GM19035 (cell line): ENCODE data around the gene TNIK.

Experiments
- ATAC-seq: cut with Tn5 transposase; IDR thresholded peaks from one replicate; pipeline ENCODE4 v1.9.1; 2021; ENCODE audit not compliant: unreplicated experiment

TNIK gene

DNA sequence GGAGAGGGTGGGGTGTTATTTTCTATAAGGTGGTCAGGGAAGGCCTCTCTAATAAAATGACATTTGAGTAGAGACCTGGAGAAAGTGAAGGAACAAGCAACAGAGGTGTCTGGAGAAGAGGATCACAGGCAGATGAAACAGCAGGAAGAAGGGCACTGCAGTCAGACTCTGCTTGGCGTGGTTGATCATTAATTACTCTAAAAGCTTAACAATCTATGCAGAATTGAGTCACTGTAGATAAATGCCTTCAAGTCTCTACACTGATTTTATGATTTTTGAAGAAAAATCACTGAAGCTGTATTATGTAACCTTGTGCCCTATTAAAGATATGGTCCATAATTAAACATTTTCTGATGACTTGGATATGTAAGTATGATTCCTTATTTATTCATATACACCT lies 114.2 kb downstream of the TNIK start:
- ATAC-seq, result no peak

DNA sequence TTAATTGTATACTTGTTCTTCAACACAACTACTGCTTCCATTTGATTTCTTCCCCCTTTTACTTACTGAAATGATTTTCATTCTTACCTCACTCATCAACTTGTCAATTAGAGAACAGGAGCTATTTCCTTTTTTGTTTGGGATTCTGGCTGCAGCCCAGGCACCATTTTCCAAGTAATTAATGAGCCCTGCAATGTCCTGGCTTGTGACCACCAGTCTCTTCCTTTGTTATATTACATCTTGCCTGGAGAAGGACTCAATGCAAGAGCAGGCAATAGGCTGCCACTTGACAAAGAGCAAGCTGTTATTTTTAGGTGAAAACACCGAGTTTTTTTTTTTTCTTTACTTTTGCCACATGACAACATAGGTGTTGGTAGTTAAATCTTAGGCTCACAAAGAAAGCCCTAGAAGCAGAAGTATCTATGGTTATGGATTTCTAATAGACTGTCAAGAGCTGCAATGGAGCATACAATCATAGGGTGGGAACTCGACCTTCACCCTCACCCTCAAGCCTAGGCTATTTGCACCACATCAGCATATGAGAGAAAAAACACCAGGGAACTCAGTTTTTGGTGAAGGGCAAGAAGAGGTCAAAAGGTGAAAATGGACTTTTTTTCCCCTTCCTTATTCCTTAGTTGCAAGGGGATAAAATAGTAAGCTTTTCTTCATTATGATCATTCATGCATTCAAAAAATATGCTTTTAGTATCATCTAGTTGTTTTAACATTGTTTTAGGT lies 114.9 kb downstream of the TNIK start:
- ATAC-seq, result no peak

DNA sequence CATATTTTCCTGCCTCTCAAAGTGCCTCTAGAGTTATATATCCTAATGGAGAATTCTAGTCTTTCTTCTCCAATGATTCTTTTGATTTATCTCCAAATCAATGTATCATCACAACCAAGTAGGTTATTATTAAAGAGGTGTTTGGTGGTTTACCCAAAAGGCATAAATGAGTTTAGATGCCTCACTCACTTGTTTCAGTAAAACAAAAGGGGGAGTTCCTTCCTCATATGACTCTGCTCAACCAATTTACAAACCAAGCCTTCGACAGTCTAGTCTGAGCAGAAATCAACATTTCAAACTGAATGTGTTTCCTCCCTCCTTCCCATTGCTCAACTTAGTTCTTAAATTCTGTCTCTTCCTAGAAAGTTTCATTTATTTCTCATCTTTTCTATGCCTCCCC lies 116.5 kb downstream of the TNIK start:
- no peak for ATAC-seq

DNA sequence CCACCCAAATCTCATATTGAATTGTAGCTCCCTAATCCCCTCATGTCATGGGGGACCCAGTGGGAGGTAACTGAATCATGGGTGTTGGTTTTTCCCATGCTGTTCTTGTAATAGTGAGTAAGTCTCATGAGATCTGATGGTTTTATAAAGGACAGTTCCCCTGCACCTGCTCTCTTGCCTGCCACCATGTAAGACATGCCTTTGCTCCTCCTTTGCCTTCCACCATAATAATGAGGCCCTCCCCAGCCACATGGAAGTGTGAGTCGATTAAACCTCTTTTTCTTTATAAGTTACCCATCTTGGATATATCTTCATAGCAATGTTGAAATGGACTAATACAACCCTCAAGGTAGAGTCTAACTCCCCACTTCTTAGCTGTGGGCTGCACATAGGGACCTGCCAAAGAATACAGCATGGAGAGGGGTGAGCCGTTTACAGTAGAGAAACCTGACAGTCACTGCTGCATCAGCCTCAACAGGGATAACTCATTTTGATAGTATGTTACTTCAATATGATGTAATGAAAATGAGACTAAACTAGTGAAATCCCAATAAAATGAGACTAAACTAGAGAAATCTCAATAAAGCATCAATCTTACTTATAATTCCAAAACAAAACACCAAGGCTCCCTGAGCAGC lies 117.3 kb downstream of the TNIK start:
- ATAC-seq, result no peak

DNA sequence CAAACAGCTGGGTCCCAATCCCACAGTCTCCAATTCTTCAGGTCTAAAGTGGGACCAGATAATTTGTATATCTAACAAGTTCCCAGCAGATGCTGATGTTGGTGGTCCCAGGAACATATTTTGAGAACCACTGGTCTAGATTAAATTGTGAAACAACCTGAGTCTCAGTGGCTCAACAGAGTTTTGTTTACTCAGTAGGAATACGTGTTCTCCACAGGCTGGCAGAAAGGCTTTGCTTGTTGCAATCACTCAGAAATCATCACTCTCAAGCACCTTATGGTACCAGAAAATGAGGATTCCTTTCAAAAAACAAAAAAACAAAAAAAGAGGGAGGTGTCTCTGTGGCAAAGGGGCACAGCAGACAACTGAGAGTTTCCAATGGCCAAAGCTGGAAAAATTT lies 118.0 kb downstream of the TNIK start:
- no peak for ATAC-seq

DNA sequence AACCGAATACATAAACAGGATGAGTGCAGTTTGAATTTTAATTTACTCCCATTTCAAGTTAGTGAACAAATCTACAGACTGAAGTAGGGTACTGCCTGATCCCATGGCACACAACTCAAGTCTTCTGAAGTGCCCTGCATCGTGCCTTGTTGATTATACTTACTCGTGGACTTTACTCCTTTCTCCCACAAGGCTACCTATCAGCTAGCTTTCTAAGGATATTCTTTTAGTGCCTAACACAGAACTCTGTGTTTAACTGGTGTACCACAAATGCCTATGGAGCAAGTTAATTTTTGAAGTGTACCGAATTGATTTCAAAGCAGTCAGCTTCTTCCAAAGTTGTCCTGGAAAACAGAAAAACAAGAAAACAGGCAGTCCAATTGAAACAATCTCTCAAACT lies 119.8 kb downstream of the TNIK start:
- no peak for ATAC-seq

DNA sequence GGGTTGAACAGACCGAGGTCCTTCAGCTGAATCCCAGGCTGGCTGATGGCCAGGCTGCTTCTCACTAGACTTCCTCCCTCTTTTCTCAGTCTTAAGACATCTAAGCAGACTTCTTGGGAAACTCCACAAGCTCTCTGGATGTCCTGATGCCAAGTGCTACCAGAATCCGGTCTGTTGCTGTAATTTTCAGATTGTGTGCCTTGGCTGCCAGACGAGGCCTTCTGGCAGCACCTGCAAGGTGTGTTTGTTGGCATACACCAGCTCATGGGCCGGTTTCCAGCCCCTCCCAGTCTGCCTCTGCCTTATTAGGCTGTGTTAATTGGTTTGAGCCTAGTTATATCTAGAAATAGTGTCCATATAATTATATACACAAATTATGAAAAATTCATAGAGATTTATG lies 120.6 kb downstream of the TNIK start:
- ATAC-seq, result no peak

DNA sequence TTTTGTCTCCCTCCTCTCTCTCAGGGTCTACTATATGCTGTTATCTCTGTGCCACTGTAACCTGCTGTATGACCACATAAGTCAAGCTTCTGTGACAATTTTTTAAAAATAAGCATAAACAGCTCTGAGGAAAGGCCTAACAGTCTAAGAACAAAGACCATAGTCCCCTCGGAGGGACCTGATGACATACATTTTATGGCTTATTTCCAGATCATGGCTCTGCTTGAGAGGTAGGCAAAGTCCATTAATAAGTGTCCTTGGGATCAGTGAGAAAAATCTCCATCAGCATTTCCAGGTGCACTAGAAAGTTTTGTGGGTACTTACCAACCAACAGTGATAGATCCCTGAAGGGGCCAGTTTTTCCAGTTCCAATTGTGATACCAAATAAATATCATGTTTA lies 123.8 kb downstream of the TNIK start:
- ATAC-seq, result no peak

DNA sequence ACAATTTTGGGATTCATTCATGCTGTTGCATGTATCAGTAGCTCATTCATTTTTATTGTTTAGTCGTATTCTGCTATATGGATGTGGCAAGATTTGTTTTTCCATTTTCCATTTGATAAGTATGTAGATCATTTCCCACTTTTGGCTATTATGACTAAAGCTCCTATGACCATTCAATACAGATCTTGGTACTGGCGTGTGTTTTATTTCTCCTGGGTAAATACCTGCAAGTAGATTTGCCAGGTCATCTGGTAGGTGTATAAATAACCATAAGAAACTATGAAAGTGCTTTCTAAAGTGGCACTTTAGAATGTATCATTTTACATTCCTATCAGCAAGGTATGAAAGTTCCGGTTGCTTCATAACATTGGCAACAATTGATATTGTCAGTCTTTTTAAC lies 124.6 kb downstream of the TNIK start:
- ATAC-seq, result no peak

DNA sequence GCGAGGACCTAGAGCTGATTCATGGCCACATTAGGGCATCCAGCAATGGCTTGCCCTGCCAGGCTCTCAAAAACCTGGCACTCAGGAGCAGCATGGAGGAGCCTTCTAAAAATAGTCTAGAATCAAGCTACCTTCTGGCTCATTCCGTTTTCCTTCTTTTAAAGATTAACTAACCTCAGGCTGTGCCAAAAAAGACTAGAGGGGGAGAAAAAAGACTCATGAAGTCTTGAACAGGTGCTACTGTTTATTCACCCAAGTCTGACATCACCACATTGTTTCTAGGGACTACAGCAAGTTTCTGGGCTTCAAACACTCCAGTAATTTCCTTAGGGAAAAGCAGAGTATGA lies 125.8 kb downstream of the TNIK start:
- ATAC-seq, result no peak

DNA sequence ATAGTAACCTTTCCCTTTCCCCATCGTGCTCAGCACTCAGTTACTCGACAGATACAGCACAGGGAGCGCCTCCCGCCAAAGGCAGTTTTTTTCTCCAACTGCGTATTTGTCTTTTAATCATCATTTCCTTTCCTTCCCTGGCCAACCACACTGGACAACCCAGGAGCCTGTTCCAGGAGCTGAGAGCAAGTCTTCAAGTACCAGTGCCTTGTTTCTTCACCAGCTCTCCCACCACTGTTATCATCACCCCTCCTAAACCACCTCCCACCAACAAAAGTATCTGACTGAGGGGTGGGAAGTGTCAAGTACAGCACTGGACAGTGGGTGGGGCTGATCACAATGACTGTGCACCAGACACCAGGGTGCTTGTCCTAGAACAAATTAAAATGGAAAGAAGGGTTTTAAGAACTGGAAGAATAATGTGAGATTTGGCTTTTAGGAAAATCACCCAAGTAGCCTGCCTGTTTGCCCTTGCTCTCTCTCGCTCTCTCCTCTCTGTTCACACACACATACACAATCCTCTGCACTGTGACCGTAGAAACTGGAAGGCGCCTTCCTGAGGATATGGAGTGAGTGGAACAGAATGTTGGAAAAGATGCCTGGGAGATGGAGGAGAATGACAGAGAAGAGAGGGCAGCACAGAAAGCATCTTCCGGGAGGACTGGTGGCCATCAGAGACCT lies 126.3 kb downstream of the TNIK start:
- ATAC-seq, result no peak

DNA sequence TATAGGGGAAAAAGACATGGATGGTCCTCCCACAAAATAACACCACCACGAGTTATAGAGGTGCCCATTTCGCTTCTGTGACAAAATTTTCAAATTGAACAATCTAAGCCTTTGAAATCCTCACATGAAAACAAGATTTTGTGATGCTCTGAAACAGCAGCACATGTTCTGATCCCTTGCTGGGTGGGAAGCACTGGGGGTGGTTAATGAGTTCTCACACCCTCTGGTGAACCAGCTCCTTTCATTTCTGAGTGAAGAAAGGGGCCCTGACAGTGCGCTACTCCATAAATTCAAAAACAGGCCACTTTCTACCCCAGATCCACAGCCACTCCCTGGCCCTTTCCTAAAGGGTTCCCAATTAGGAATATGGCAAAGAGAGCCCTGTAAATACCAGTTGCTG lies 129.3 kb downstream of the TNIK start:
- ATAC-seq, result no peak

DNA sequence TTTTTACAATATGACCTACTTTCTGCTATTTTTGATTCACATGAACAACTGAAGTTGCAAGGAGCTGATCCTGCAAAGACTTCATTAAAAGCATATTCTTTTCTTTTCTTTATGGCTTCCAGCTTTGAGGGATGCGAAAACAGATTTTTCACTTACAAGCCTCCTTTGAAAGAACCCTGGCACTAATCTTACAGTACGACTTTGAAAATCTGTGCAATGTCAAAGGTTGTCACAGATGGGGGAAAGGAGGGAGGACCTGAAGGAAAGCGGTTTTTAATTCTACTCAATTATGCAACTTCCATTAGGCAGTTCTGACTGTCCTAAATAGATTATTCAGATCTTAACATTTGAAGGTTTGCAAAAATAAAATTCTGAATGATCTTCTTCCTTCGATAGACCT lies 130.5 kb downstream of the TNIK start:
- no peak for ATAC-seq

DNA sequence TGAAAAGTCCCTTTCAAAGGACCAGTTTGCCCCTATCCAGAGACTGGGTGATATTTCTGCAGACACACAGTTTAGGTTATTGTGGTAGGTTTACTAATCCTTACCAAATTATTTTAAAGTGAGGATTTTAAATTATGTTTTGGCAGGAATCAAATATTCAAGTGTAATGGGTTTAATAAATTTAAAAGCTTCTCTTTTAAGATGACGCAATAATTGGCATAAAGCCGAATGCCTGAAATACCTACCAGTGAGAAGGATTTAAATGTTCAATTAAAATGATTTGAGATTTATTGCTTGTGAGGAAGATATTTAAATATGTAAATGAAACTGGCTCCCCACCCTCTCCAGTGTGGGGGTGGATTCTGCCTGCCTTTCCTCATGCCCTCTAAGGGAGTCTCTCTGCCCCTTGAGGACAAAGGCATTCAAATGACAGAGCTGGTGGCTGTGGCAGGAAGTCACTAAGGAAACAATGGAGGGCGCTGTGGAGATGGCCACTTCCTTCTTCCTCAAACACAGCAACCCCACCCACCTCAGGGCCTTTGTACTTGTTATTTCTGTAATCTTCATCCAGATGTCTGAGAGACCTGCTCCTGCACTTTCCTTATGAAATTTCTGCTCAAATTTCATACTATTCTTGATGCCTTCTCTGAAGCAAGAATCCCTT lies 131.7 kb downstream of the TNIK start:
- no peak for ATAC-seq

DNA sequence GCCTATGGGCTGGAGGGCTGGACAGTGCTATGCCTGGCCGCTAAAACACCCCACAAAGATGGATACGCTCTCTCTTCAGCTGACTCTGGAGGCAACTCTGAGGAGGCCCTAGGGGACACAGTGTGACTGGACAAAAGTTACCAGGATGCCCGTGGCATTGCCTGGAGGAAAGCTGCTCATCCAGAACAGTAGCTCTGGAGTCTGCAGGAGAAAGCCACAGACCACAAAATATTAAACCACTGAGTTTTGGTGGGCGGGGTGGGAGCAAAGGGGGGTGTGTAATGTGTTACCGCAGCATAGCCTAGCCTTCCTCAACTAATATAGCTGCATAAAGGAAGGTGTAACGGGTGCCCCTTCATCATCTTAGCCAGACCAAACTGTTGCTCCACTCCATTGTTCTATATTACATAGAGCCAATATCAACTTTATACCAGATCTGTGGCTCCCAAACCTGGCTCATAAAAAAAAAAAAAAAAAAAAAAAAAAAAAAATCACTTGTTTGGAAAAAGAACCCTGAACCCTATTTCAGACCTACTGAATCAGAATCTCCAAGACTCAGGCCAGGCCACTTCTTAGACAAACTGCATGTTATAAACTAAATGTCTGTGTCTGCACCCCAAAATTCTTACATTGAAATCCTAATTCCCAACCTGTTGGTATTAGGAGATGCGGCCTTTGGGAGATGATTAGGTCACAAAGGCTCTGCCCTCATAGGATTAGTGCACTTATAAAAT lies 132.6 kb downstream of the TNIK start:
- ATAC-seq, result no peak

DNA sequence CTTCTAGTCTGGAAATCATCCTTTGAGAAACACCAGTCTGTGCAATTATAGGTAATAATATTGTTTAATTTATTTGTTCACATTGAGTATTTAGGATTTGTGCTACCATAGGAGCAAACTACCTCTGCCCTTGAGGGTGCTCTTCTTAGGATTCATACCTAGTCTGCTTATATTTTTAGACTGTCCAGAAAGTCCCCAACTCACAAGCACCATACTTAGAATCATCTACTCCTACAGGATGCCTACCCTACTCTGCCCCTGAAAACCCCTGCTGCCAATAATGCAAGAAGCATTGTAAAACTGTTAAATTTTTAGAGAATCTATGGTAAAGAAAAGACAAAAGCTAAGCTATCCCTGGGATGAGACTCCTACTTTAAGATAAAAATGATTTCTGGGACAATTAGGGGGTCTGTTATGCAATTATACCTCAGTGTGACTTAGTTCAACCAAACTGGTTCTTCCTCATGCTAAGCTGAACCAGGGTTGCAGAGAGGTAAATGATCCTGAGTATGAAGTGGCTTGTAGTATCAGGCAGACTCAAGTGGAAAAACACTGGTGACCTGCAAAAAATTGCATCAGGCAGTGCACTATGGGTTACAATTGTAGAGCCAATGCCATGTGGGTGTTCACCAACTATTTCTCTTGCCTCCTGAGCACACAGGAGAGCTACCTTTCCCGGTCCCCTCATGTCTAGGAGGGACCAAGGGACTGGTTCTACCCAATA lies 133.3 kb downstream of the TNIK start:
- no peak for ATAC-seq

DNA sequence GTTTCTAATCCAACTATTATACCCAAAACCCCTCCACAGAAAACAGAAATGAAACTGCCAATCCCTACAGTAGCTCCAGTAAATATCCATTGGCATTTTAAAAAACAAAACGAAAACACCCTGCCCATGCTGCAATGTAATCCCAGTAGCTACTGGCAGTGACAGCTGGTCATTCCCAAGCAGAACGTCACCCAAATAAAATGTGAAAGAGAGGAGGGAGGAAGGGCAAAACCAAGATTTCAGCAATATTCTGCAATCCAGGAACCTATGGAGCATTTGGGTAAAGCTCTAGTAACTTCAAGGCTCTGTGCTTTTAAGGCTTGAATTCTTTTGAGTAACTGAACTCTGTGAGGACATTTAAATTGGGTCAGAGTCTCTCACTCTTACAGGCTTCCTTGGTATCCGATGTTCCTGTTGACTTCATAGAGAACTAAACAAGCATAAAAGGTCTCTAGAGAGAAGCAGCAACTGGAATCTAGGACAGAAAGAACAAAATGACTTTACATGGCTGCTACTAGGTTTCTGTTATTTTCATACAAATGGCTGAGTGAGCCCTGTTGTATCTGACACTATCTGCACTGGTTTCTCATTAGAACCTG lies 136.2 kb downstream of the TNIK start:
- ATAC-seq, result no peak

DNA sequence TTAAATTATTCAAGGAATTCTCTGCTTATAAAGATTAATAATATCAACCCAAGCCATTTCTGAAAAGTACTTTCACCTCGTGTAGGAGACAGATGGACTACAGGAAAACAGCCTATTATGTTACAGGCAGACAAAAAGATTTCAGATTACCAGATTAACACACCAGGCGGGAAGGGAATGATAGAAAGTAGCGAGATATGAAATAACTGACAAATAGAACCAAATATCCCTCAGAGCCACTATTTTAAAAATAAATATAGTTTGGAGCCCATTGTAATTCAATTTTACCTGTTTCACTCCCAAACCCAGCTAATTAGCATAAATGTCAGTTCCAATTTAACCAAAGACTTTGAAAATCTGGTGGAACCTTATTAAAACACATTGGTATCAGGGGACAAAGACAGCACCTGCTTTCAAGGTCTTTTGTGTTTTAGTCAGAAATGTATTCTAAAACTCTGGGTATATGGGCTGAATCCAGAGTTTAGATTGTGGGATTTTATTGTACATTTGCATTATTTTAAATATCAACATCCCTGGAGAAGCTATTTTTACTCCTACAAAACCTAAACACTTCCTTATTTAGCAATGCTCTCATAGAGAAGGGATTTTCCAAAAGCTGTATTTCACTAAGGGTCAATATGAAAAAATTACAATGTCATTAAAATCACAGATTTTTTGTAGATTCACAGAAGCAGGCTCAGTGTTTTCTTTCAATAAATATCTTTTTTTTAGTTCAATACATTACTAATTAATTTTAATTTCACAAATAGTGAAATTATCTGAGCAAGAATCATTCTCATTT lies 138.4 kb downstream of the TNIK start:
- no peak for ATAC-seq

DNA sequence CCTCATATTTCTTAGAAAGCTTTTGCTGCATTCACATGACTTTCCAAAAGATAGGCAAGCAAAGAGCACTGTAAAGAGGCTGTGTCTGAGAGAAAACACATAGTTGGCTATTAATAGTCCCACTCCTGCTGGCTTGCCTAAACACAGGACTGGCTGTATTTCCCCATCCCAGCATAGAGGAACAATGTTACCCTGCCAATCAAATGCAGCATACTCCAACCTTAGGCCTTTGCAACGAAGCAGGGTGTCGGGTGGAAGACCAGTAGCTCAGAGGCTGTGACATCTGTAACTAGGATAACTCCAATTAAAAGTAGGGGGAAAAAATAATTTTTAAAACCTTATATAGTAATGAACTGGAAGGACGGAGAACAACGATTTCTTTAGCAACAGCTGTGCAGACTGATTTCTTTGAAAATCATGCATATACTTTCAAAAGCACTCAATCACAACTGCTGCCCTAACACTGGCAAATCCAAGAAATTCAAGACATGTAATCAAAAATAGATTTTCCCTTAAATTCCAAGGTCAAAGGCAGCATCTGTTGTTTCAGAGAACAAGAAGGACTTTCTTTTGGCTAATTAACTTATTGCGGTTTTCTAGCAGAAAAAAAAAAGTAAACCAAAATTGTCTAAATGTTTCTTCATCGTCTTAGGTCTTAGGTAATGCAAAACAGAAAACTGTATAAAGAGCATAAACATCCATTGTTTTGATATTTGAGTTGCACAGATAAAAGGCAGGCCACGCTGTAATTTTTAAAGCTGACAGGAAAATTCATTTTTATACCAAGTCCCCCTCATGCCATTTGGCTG lies 139.3 kb downstream of the TNIK start:
- ATAC-seq, result no peak
